Measurements from ENCODE around the gene FAM163A. TPM values are rescaled to one million over a fixed set of nuclear protein-coding genes. Genes with fewer than 3 reads are reported as not detected.

FAM163A gene
- total and polyA plus RNA-seq, 9 donors, result 0.10 to 1.7 (median 0.47) TPM; not detected in 3

GRCh38 chr1:179754041-179754624 is 11.0 kb downstream of the FAM163A start:
- Histone ChIP-seq H3K4me1 (ENCODE audit: insufficient read depth) (no peaks in the 10 kb centered on the region), H3K27ac (no peak overlapping the region), H3K9me3 (no peaks in the 10 kb centered on the region), H3K27me3 (no peaks in the 10 kb centered on the region), H3K4me3 (no peak overlapping the region), H3K36me3 (no peaks in the 10 kb centered on the region)
- TF ChIP-seq EP300 (IDR thresholded peaks at IDR 0.05) (no peak), POLR2A (IDR thresholded peaks at IDR 0.05) (no peak)
- TF ChIP-seq, protein P1, sequence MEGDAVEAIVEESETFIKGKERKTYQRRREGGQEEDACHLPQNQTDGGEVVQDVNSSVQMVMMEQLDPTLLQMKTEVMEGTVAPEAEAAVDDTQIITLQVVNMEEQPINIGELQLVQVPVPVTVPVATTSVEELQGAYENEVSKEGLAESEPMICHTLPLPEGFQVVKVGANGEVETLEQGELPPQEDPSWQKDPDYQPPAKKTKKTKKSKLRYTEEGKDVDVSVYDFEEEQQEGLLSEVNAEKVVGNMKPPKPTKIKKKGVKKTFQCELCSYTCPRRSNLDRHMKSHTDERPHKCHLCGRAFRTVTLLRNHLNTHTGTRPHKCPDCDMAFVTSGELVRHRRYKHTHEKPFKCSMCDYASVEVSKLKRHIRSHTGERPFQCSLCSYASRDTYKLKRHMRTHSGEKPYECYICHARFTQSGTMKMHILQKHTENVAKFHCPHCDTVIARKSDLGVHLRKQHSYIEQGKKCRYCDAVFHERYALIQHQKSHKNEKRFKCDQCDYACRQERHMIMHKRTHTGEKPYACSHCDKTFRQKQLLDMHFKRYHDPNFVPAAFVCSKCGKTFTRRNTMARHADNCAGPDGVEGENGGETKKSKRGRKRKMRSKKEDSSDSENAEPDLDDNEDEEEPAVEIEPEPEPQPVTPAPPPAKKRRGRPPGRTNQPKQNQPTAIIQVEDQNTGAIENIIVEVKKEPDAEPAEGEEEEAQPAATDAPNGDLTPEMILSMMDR (IDR thresholded peaks at IDR 0.05), result no peak
- no peak for DNase-seq
- WGBS, 3 donors, result 66 to 73% (median 72%) methylated on average over 4 of the region's 4 CpGs
- intact Hi-C loops (cut with DNase I), result no loop called here

GRCh38 chr1:179757933-179758332 is 14.8 kb downstream of the FAM163A start:
- Histone ChIP-seq H3K4me1 (ENCODE audit: insufficient read depth) (no peaks in the 10 kb centered on the region), H3K4me3 (no peak overlapping the region), H3K27ac (no peak overlapping the region), H3K9me3 (no peaks in the 10 kb centered on the region), H3K27me3 (no peaks in the 10 kb centered on the region), H3K36me3 (no peaks in the 10 kb centered on the region)
- TF ChIP-seq POLR2A (IDR thresholded peaks at IDR 0.05) (no peak), EP300 (IDR thresholded peaks at IDR 0.05) (no peak)
- TF ChIP-seq, protein P1 (IDR thresholded peaks at IDR 0.05), result no peak
- DNase-seq, result no peak
- WGBS, 3 donors, result 68 to 83% (median 82%) methylated on average over 4 of the region's 4 CpGs
- intact Hi-C loops (cut with DNase I), result no loop called here

DNA sequence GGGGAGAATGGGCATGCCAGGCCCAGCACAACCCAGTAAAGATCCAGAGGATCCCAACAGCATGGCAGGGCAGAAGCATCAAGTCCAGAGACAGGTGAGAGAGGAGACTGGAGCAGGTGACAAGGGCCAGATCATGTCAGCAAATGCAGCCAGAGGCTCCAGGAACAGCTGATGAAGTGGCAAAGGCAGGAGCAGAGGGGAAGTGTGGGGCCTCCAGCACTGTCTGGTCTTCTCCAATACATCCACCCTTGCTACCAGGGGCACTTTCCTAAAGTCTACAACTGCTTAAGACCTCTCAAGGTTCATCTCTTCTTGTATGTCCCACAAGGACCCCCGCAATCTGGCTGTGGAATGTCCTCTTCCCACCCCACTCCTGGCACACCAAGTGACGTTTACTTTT is 17.4 kb downstream of the FAM163A start:
- Histone ChIP-seq H3K27me3 (no peaks in the 10 kb centered on the region), H3K27ac (no peak overlapping the region), H3K36me3 (no peaks in the 10 kb centered on the region), H3K4me3 (no peak overlapping the region), H3K9me3 (no peaks in the 10 kb centered on the region), H3K4me1 (ENCODE audit: insufficient read depth) (no peaks in the 10 kb centered on the region)
- 56 to 76% (median 65%) methylated on average over 2 of the region's 2 CpGs for WGBS, 3 donors
- intact Hi-C loops (cut with DNase I), result no loop called here
- TF ChIP-seq, protein P1 (IDR thresholded peaks at IDR 0.05), result no peak
- TF ChIP-seq POLR2A (IDR thresholded peaks at IDR 0.05) (no peak), EP300 (IDR thresholded peaks at IDR 0.05) (no peak)
- DNase-seq, result no peak

GRCh38 chr1:179761296-179761695 is 18.2 kb downstream of the FAM163A start:
- H3K27ac ChIP-seq, result no peak overlapping the region
- no peaks in the 10 kb centered on the region for H3K36me3 ChIP-seq
- intact Hi-C loops (cut with DNase I), result no loop called here
- H3K4me3 ChIP-seq, result no peak overlapping the region
- H3K4me1 ChIP-seq (ENCODE audit: insufficient read depth), result no peaks in the 10 kb centered on the region
- WGBS, 3 donors, result 16 to 20% (median 18%) methylated on average over 8 of the region's 8 CpGs
- no peak for DNase-seq
- H3K9me3 ChIP-seq, result no peaks in the 10 kb centered on the region
- no peaks in the 10 kb centered on the region for H3K27me3 ChIP-seq
- TF ChIP-seq POLR2A (IDR thresholded peaks at IDR 0.05) (no peak), EP300 (IDR thresholded peaks at IDR 0.05) (no peak)
- TF ChIP-seq, protein P1 (IDR thresholded peaks at IDR 0.05), result no peak
